GM13977 (cell line): ENCODE results near the gene MAD1L1.

Source experiments
- DNase-seq: peaks from one replicate; pipeline ENCODE4 v3.0.0; 2012; ENCODE audit warnings: low spot score
- CTCF ChIP-seq: IDR thresholded peaks from 2 replicates; pipeline ENCODE4 v1.5.1; 2012; ENCODE audit warnings: mild to moderate bottlenecking, control low read depth; ENCODE audit not compliant: insufficient read depth; ENCODE audit errors: extremely low read depth, missing control alignments
- in situ Hi-C: fragments of 300-500 bp; cut with MboI; formaldehyde crosslinking; loops from one replicate; pipeline ENCODE4 v1.12.0; 2022; ENCODE audit warnings: low sequenced_read_pairs, low pct_unique_long_range_greater_than_20kb, mixed read lengths, inconsistent platforms; ENCODE audit not compliant: unreplicated experiment

The MAD1L1 gene

GRCh38 chr7:1899951-1900762 is 332.6 kb downstream of the MAD1L1 start:
- no peak for TF ChIP-seq CTCF
- in situ Hi-C loops, result no loop called here
- DNase-seq, result no peak

GRCh38 chr7:1899196-1899595 is 333.5 kb downstream of the MAD1L1 start:
- in situ Hi-C loops, result no loop called here
- DNase-seq, result no peak
- TF ChIP-seq CTCF, result no peak

- in situ Hi-C loops, result no loop called here
These were observed 334.0 kb downstream of the MAD1L1 start for GRCh38 chr7:1898628-1899185.

GRCh38 chr7:1897861-1898627 is 334.7 kb downstream of the MAD1L1 start:
- in situ Hi-C loops, result no loop called here
- DNase-seq, result no peak
- TF ChIP-seq CTCF, result no peak

More at GRCh38 chr7:1898628-1899185, 334.0 kb downstream of the MAD1L1 start:
- TF ChIP-seq CTCF, result no peak
- DNase-seq, result no peak

- no peak for TF ChIP-seq CTCF
- in situ Hi-C loops, result no loop called here
- no peak for DNase-seq
These were observed 335.5 kb downstream of the MAD1L1 start for GRCh38 chr7:1897076-1897860.

GRCh38 chr7:1895664-1896515 is 336.9 kb downstream of the MAD1L1 start:
- no peak for DNase-seq
- in situ Hi-C loops, result no loop called here
- no peak for TF ChIP-seq CTCF
